Gastroesophageal sphincter (tissue), 4 donors: ENCODE measurements around the gene FOXL3. TPM values are rescaled to one million over a fixed set of nuclear protein-coding genes. Genes with fewer than 3 reads are reported as not detected.

Source experiments
- ATAC-seq: fragments of 150-250 bp; one replicate; pipeline ENCODE4 v1.9.1; 2016; ENCODE audit warnings: mild to moderate bottlenecking, moderate library complexity
- H3K27ac ChIP-seq, 4 donors: fragments of 200-600 bp; sonication (generic) in 3 of 4; 1 replicate in 3 of 4; 2 replicates in 1 of 4; pipeline ENCODE4 v1.5.1; 2016 to 2019
- H3K27me3 ChIP-seq: fragments of 200-600 bp; sonication (generic); one replicate; pipeline ENCODE4 v1.5.1; 2019
- H3K36me3 ChIP-seq, 2 donors: fragments of 200-600 bp; sonication (generic); one replicate each; pipeline ENCODE4 v1.5.1; 2019; ENCODE audit warnings: control low read depth in 1 of 2
- H3K4me1 ChIP-seq, 3 donors: fragments of 200-600 bp; sonication (generic); 1 replicate in 2 of 3; 2 replicates in 1 of 3; pipeline ENCODE4 v1.5.1; 2016 to 2019; ENCODE audit warnings: control low read depth in 2 of 3
- H3K4me3 ChIP-seq, 2 donors: fragments of 200-600 bp; sonication (generic); one replicate each; pipeline ENCODE4 v1.5.1; 2019; ENCODE audit warnings: mild to moderate bottlenecking in 1 of 2, moderate library complexity in 1 of 2
- H3K9me3 ChIP-seq, 3 donors: fragments of 200-600 bp; sonication (generic); one replicate each; pipeline ENCODE4 v1.5.1; 2017 to 2019; ENCODE audit warnings: control low read depth in 2 of 3
- EP300 ChIP-seq: sonication (generic); formaldehyde crosslinking; IDR thresholded peaks from one replicate; pipeline ENCODE4 v1.6.1; 2017; ENCODE audit warnings: antibody characterized with exemption, mild to moderate bottlenecking
- POLR2A ChIP-seq, 2 donors: fragments of 450-650 bp; IDR thresholded peaks; one replicate each; pipeline ENCODE4 v1.6.1; 2017; ENCODE audit warnings: antibody characterized with exemption in 2 of 2, mild to moderate bottlenecking in 2 of 2, moderate library complexity in 1 of 2
- POLR2AphosphoS5 ChIP-seq: sonication (generic); formaldehyde crosslinking; IDR thresholded peaks from one replicate; pipeline ENCODE4 v1.6.1; 2017; ENCODE audit warnings: antibody characterized with exemption
- WGBS, 2 donors: methylation state at CpG; one replicate each; pipeline ENCODE4 v1.1.5; 2018; ENCODE audit warnings: low coverage in 1 of 2; 5-methylcytosine and 5-hydroxymethylcytosine counted together
- total RNA-seq, 4 donors: library from RNA; depleted of rRNA; stranded (reverse); fragments of >200 nt; gene quantifications; one replicate each; pipeline ENCODE4 v1.1.0, GENCODE V29; 2016
- TF ChIP-seq, protein P1 (sequence below), 4 experiments: fragments of 200-600 bp in 2 of 4; fragments of 450-650 bp in 2 of 4; sonication (generic) in 1 of 4; IDR thresholded peaks; one replicate each; pipeline ENCODE4 v1.5.1; 2017 to 2019; ENCODE audit warnings: antibody characterized with exemption in 4 of 4, mild to moderate bottlenecking in 2 of 4, moderate library complexity in 2 of 4

The FOXL3 gene
- total RNA-seq, 4 donors from 2014 or later = not detected

DNA sequence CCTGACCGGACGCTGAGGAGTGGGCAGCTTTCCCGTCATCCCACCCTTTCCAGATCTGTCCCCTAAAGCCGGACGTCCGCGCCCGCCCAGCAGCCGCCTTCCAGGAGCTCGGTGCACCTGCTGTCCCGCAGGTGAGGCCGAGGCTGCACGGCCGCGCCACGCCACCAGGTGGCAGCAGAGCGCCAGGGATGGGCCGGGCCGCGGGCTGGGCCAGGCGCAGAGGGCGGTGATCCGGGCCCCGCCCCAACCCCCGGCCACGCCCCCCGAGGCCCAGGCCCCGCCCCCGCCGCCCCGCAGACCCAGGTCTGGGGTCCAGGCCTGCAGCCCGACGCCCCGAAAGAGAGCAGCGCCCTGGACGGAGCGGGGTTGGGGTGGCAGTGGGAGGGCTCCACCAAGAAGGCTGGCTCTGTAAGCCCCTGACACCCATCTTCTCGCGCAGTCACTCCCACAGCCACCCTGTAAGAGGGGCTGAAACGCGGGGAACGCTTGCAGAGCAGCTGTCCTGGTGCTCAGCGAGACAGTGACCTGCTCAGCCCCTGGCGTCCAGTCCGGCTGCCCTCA, 32.2 kb downstream of the FOXL3 start:
- peak; percentile 80 for ATAC-seq
- Histone ChIP-seq H3K4me1 (peaks cover 0 to 14% (median 0%) of the 10 kb centered on the region in 3 donors), H3K27ac (peak overlapping the region in 2 of 4 donors; percentile 31 to 38), H3K4me3 (peak overlapping the region in 1 of 2 donors; percentile 34), H3K36me3 (no peaks in the 10 kb centered on the region), H3K9me3 (peaks cover 0 to 8% (median 0%) of the 10 kb centered on the region in 3 donors), H3K27me3 (peaks cover 36% of the 10 kb centered on the region)
- TF ChIP-seq, protein P1, sequence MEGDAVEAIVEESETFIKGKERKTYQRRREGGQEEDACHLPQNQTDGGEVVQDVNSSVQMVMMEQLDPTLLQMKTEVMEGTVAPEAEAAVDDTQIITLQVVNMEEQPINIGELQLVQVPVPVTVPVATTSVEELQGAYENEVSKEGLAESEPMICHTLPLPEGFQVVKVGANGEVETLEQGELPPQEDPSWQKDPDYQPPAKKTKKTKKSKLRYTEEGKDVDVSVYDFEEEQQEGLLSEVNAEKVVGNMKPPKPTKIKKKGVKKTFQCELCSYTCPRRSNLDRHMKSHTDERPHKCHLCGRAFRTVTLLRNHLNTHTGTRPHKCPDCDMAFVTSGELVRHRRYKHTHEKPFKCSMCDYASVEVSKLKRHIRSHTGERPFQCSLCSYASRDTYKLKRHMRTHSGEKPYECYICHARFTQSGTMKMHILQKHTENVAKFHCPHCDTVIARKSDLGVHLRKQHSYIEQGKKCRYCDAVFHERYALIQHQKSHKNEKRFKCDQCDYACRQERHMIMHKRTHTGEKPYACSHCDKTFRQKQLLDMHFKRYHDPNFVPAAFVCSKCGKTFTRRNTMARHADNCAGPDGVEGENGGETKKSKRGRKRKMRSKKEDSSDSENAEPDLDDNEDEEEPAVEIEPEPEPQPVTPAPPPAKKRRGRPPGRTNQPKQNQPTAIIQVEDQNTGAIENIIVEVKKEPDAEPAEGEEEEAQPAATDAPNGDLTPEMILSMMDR (IDR thresholded peaks at IDR 0.05) = peak in 3 of 4 experiments; percentile 90 to 98 (median 94)
- no peak for TF ChIP-seq POLR2A (IDR thresholded peaks at IDR 0.05)
- WGBS, 2 donors = no CpG with 5 or more reads among the region's 45 CpGs

DNA sequence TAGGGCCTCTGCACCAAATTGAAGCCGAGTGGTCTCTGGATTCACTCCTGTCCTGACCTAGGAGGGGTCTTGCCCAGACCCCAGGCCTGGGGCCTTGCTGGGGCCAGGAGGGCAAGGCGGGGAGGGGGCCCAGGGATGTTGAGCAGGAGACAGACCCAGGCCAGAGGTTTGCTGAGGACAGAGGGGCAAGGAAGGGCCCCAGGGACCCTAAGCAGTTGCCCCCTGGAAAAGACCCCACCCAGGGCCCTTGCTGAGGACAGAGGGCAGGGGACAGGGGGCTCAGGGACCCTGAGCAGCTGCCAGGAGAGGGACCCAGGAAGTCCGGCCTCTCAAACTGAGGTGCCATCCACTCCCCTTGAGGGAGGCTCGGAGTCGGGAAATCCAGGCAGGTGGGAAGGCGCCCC, 32.7 kb downstream of the FOXL3 start:
- Histone ChIP-seq H3K4me1 (peaks cover 0 to 14% (median 0%) of the 10 kb centered on the region in 3 donors), H3K27ac (peak overlapping the region in 2 of 4 donors; percentile 31 to 38), H3K4me3 (no peak overlapping the region), H3K36me3 (no peaks in the 10 kb centered on the region), H3K27me3 (peaks cover 31% of the 10 kb centered on the region), H3K9me3 (peaks cover 0 to 8% (median 0%) of the 10 kb centered on the region in 3 donors)
- TF ChIP-seq, protein P1 (IDR thresholded peaks at IDR 0.05) = no peak
- TF ChIP-seq POLR2AphosphoS5 (no peak), POLR2A (IDR thresholded peaks at IDR 0.05) (no peak), EP300 (no peak)
- WGBS, 2 donors = no CpG with 5 or more reads among the region's 6 CpGs
- peak; percentile 4 for ATAC-seq

DNA sequence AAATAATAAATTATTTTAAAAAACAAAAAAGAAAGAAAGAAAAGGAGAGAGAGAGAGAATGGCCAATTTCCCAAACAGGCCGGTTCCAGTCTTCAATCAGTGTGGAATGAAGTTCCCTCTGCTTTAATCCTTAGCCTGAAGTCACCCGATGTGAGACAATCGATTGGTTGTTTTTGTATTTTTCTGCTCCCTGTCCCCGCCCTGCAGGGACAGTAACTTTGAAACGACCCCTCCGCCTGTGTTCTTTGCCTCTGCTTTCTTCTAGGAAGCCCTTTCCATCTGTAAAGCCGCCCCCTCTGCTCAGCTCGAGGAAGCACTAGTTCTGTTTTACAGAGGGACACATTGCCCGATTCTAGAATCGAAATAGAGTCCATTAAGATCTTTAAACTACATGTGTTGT, 33.4 kb downstream of the FOXL3 start:
- Histone ChIP-seq H3K36me3 (no peaks in the 10 kb centered on the region), H3K9me3 (peaks cover 0 to 8% (median 0%) of the 10 kb centered on the region in 3 donors), H3K27me3 (peaks cover 27% of the 10 kb centered on the region), H3K27ac (peak overlapping the region in 1 of 4 donors; percentile 38), H3K4me1 (peaks cover 0 to 14% (median 0%) of the 10 kb centered on the region in 3 donors), H3K4me3 (no peak overlapping the region)
- TF ChIP-seq POLR2AphosphoS5 (no peak), EP300 (no peak), POLR2A (IDR thresholded peaks at IDR 0.05) (no peak)
- TF ChIP-seq, protein P1 (IDR thresholded peaks at IDR 0.05) = no peak
- 46 to 60% methylated on average over 7 to 10 of the region's 10 CpGs for WGBS, 2 donors
- ATAC-seq = no peak

DNA sequence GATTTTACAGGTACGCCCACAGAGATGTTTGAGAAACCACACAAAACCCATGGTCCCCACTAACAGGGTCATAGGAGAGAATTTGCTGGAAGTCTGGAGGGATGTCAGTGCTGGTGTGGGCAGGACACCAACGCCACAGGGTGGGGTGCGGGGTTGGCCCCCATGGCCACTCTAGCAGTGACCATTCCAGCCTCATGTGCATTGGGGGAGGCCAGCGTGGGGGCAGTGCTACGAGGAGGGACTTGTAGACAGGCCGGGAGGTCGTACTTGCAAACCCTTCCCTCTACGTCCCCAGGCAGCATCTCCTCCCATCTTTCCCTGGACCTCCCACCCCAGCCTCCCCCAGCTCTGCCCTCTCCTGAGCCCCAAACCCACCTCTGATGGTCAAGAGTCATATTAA, 34.0 kb downstream of the FOXL3 start:
- peaks cover 0 to 14% (median 0%) of the 10 kb centered on the region in 3 donors for H3K4me1 ChIP-seq
- no peak for ATAC-seq
- TF ChIP-seq, protein P1 (IDR thresholded peaks at IDR 0.05) = no peak
- TF ChIP-seq EP300 = no peak
- no peak for TF ChIP-seq POLR2AphosphoS5
- no peak for TF ChIP-seq POLR2A (IDR thresholded peaks at IDR 0.05)
- H3K36me3 ChIP-seq = no peaks in the 10 kb centered on the region
- H3K9me3 ChIP-seq = peaks cover 0 to 8% (median 0%) of the 10 kb centered on the region in 3 donors
- no peak overlapping the region for H3K27ac ChIP-seq
- H3K27me3 ChIP-seq = peaks cover 21% of the 10 kb centered on the region
- no peak overlapping the region for H3K4me3 ChIP-seq
- WGBS, 2 donors = 71 to 74% methylated on average over 1 to 5 of the region's 8 CpGs
